MCF 10A (cell line): ENCODE results near the gene BLOC1S5. TPM values are rescaled to one million over a fixed set of nuclear protein-coding genes. Genes with fewer than 3 reads are reported as not detected.

Experiments
- BruUV-seq: library from RNA; stranded (reverse); fragments of 400-500 nt; replicated peaks from 2 replicates; lab custom pipeline; 2021; lab: Mats Ljungman, UMichigan
- CTCF ChIA-PET: fragments of 300-600 bp; sonication (Branson Sonifier 250); formaldehyde crosslinking; extraction: SDS; loops from one replicate; lab custom pipeline; 2021; ENCODE audit warnings: antibody characterized with exemption, inconsistent platforms; lab: Yijun Ruan, JAX
- POLR2A ChIA-PET: fragments of 300-600, 350-650 bp; sonication (Branson Sonifier 250); formaldehyde crosslinking; extraction: SDS; loops from one replicate; lab custom pipeline; 2020; ENCODE audit warnings: antibody characterized with exemption, inconsistent platforms; lab: Yijun Ruan, JAX
- DNase-seq: peaks from one replicate; pipeline ENCODE4 v3.0.0-alpha.2; 2018; ENCODE audit not compliant: unreplicated experiment
- H3K27ac Mint-ChIP-seq: one replicate; pipeline ENCODE4 v1.8.0; 2022; ENCODE audit warnings: mild to moderate bottlenecking, low read depth, mixed read lengths; ENCODE audit not compliant: unreplicated experiment
- H3K27me3 Mint-ChIP-seq: one replicate; pipeline ENCODE4 v1.8.0; 2022; ENCODE audit warnings: mixed read lengths; ENCODE audit not compliant: insufficient read depth, unreplicated experiment
- H3K36me3 Mint-ChIP-seq: one replicate; pipeline ENCODE4 v1.8.0; 2022; ENCODE audit warnings: mild to moderate bottlenecking, moderate library complexity, mixed read lengths; ENCODE audit not compliant: insufficient read depth, unreplicated experiment
- H3K4me1 Mint-ChIP-seq: one replicate; pipeline ENCODE4 v1.8.0; 2022; ENCODE audit warnings: mixed read lengths; ENCODE audit not compliant: insufficient read depth, unreplicated experiment
- H3K4me3 Mint-ChIP-seq: one replicate; pipeline ENCODE4 v1.8.0; 2022; ENCODE audit warnings: mild to moderate bottlenecking, moderate library complexity, mixed read lengths; ENCODE audit not compliant: unreplicated experiment
- H3K9me3 Mint-ChIP-seq: one replicate; pipeline ENCODE4 v1.8.0; 2022; ENCODE audit warnings: mixed read lengths; ENCODE audit not compliant: unreplicated experiment
- CTCF ChIP-seq: fragments of 200-600 bp; IDR thresholded peaks from one replicate; pipeline ENCODE4 v1.8.0; 2022; ENCODE audit warnings: antibody characterized with exemption, mild to moderate bottlenecking; ENCODE audit not compliant: unreplicated experiment
- intact Hi-C: fragments of 100-400 bp; cut with micrococcal nuclease; formaldehyde crosslinking; loops from 2 replicates; pipeline ENCODE4 v1.14.1; 2022
- total RNA-seq: library from RNA; stranded (reverse); gene quantifications from 2 replicates; pipeline ENCODE4 v1.2.3, GENCODE V29; 2022

BLOC1S5 gene
- total RNA-seq, 1 experiment from 2014 or later = 7.7 TPM

- Mint-ChIP-seq H3K27ac (peak overlapping the region; percentile 5), H3K36me3 (peaks cover 23% of the 10 kb centered on the region), H3K4me1 (peaks cover 28% of the 10 kb centered on the region), H3K27me3 (no peaks in the 10 kb centered on the region), H3K4me3 (no peak overlapping the region), H3K9me3 (no peaks in the 10 kb centered on the region)
- ChIA-PET POLR2A (interaction anchor here (0.5 to 1.8 kb wide), 5 partner anchors 12 to 748 kb away, joined by 3 to 5 read pairs (median 4); partner anchors contain the start of genes BLOC1S5 and EEF1E1), CTCF (interaction anchor here (1.4 kb wide), 1 partner anchor 9 kb away, joined by 7 read pairs; no protein-coding TSS in a partner anchor)
- intact Hi-C loops = no loop called here
- no peak for TF ChIP-seq CTCF
- DNase-seq = peak; percentile 70
- BruUV-seq = no TSS peak
These were observed 16.4 kb upstream of the BLOC1S5 start for GRCh38 chr6:8080362-8081151.

DNA sequence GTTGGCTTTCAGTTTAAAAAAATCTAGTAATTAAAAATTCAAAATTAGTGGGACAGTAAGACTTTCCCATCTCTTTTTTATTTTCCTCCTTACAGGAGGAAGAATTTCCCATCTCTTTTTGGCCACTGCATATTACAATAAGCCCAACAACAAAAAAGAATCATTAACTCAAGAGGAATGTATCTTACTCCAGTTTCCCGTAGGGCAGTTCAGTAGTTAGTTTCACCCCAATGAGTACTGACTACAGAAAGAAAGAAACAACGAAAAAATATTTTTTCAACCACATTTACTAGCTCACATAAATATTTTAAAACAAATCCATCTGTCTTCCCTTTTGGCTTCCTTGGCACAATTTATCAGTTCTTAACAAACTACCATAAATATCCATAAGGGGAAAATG, 14.9 kb upstream of the BLOC1S5 start:
- intact Hi-C loops = no loop called here
- H3K4me1 Mint-ChIP-seq = peaks cover 28% of the 10 kb centered on the region
- CTCF ChIA-PET = interaction anchor here (0.8 kb wide), 1 partner anchor 1348 kb away, joined by 4 read pairs; no protein-coding TSS in a partner anchor
- H3K27ac Mint-ChIP-seq = no peak overlapping the region
- H3K4me3 Mint-ChIP-seq = no peak overlapping the region
- peaks cover 23% of the 10 kb centered on the region for H3K36me3 Mint-ChIP-seq
- POLR2A ChIA-PET = interaction anchor here (0.8 to 1.8 kb wide), 3 partner anchors 10 to 210 kb away, joined by 3 to 5 read pairs (median 4); no protein-coding TSS in a partner anchor
- no peaks in the 10 kb centered on the region for H3K9me3 Mint-ChIP-seq
- no TSS peak for BruUV-seq
- no peaks in the 10 kb centered on the region for H3K27me3 Mint-ChIP-seq
- TF ChIP-seq CTCF = no peak
- DNase-seq = no peak

- no peak for TF ChIP-seq CTCF
- ChIA-PET POLR2A (interaction anchor here (0.8 to 1.2 kb wide), 2 partner anchors 13 to 15 kb away, joined by 3 read pairs; no protein-coding TSS in a partner anchor), CTCF (no interaction called here)
- intact Hi-C loops = no loop called here
- Mint-ChIP-seq H3K9me3 (no peaks in the 10 kb centered on the region), H3K27me3 (no peaks in the 10 kb centered on the region), H3K36me3 (peaks cover 23% of the 10 kb centered on the region), H3K4me1 (peaks cover 19% of the 10 kb centered on the region), H3K4me3 (no peak overlapping the region), H3K27ac (no peak overlapping the region)
- no TSS peak for BruUV-seq
- DNase-seq = no peak
These were observed 13.8 kb upstream of the BLOC1S5 start for GRCh38 chr6:8077991-8078390.

- no peak for DNase-seq
- Mint-ChIP-seq H3K9me3 (no peaks in the 10 kb centered on the region), H3K4me3 (no peak overlapping the region), H3K4me1 (peaks cover 11% of the 10 kb centered on the region), H3K27ac (no peak overlapping the region), H3K27me3 (no peaks in the 10 kb centered on the region), H3K36me3 (peaks cover 12% of the 10 kb centered on the region)
- BruUV-seq = no TSS peak
- intact Hi-C loops = no loop called here
- ChIA-PET POLR2A (no interaction called here), CTCF (no interaction called here)
- no peak for TF ChIP-seq CTCF
These were observed 11.5 kb upstream of the BLOC1S5 start for GRCh38 chr6:8075704-8076103.
